ENCODE results near the gene H2AZ1. TPM values are rescaled to one million over a fixed set of nuclear protein-coding genes. Genes with fewer than 3 reads are reported as not detected.
A peak's percentile ranks its signal among the peaks of the same experiment; 100 is the strongest.
"Not testable (repeated sequence)": the region's sequence is repeated elsewhere in the genome, so short reads cannot be mapped to it uniquely, and the experiment has no call there.

H2AZ1 gene
- total RNA-seq, 1 experiment from 2014 or later, result 1,194 TPM

DNA sequence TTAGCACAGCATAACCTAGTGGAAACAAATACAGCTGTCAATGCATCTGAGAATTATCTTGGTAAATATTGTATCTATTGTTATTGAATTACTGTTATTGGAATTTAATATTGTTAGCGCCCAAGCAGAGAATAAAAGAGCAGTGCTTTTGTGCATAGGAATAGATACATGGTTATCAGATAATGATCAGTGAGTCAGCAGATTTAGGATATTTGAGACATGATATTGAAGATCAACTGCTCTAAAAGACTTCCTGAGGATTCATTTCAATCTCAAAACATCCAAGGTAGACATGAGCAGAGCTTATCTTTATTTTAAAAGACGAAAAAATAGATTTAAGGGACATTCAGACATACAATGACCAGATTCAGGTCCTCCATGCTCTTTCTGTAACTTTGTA lies 10.6 kb upstream of the H2AZ1 start:
- DNase-seq, result no peak
- H3K36me3 ChIP-seq (replicated peaks; ENCODE audit: control insufficient read depth, insufficient read depth, low read length), result no peaks in the 10 kb centered on the region
- no peaks in the 10 kb centered on the region for H3K27me3 ChIP-seq (ENCODE audit: control insufficient read depth, insufficient read depth, low read length)
- no peak overlapping the region for H3K4me3 ChIP-seq (ENCODE audit: insufficient read depth, low read depth, low read length)

GRCh38 chr4:99958207-99958606 lies 8.1 kb upstream of the H2AZ1 start:
- not testable (repeated sequence) for H3K36me3 ChIP-seq (replicated peaks; ENCODE audit: control insufficient read depth, insufficient read depth, low read length); DNase-seq; H3K4me3 ChIP-seq (ENCODE audit: insufficient read depth, low read depth, low read length); H3K27me3 ChIP-seq (ENCODE audit: control insufficient read depth, insufficient read depth, low read length)

DNA sequence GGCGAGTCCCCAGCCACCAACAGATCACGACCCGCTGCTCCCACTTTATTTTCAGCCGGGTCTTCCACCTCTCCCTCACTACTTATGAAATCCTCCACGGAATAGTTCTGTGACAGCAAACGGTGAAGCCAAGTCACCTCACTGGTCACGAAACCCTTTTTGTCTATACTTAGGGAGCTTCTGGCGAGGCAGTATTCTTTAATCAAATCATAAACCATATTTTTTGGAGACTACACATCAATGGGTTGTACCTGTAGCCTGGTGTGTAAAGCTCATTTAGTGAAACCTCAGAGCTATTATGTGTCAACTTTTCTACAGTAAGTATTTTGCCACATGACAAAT lies 809 bp upstream of the H2AZ1 start:
- Histone ChIP-seq H3K36me3 (replicated peaks; ENCODE audit: control insufficient read depth, insufficient read depth, low read length) (peaks cover 8% of the 10 kb centered on the region), H3K4me3 (ENCODE audit: insufficient read depth, low read depth, low read length) (peak overlapping the region; percentile 46)

DNA sequence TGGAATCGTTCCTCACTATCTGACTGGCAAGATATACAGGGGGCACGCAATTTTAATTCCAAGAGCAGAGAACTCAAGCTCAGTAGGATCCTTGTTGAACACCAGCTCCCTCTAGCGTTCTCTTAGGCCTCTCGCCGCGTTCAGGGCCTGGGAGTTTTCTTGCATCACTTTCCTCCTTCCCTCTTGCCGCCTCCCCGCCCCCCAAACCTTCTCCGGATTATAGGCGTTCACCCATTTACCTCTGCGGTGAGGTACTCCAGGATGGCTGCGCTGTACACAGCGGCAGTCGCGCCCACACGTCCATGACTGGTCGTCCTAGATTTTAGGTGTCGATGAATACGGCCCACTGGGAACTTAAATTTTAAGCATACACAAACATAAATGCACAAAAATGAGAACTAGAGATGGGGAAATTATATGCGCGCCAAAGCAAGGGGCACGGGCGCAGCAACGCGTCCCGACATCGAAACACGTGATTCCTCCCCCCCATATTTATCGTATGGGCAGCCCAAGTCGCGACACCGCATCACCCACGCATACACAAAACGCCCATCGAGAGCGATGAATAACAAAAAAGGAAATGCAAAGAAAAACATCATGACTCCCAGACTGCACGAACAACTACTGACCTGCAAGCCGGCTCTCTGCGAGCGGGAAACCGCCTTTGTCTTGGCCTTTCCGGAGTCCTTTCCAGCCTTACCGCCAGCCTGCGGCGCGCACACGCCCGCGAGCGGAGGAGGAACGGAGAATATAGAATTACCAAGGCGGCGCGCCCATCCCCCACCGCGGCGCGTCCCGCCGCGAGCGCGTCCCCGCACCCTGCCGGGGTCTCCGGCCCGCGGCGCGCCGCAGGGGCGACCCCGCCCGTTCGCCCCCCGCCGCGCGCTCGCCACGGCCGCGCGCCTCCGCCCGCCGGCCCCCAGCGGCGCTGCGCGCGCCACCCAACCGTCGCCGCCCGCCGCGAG lies 759 bp downstream of the H2AZ1 start:
- H3K27me3 ChIP-seq (ENCODE audit: control insufficient read depth, insufficient read depth, low read length), result no peaks in the 10 kb centered on the region
- peak overlapping the region; percentile 88 for H3K4me3 ChIP-seq (ENCODE audit: insufficient read depth, low read depth, low read length)
- H3K36me3 ChIP-seq (replicated peaks; ENCODE audit: control insufficient read depth, insufficient read depth, low read length), result peaks cover 8% of the 10 kb centered on the region
- DNase-seq, result peak; percentile 75

More for the DNA sequence above, 809 bp upstream of the H2AZ1 start:
- H3K27me3 ChIP-seq (ENCODE audit: control insufficient read depth, insufficient read depth, low read length), result no peaks in the 10 kb centered on the region
- DNase-seq, result no peak

- Histone ChIP-seq H3K4me3 (ENCODE audit: insufficient read depth, low read depth, low read length) (no peak overlapping the region), H3K36me3 (replicated peaks; ENCODE audit: control insufficient read depth, insufficient read depth, low read length) (peaks cover 8% of the 10 kb centered on the region), H3K27me3 (ENCODE audit: control insufficient read depth, insufficient read depth, low read length) (no peaks in the 10 kb centered on the region)
- no peak for DNase-seq
These were observed 2.5 kb downstream of the H2AZ1 start for GRCh38 chr4:99947608-99948007.

DNA sequence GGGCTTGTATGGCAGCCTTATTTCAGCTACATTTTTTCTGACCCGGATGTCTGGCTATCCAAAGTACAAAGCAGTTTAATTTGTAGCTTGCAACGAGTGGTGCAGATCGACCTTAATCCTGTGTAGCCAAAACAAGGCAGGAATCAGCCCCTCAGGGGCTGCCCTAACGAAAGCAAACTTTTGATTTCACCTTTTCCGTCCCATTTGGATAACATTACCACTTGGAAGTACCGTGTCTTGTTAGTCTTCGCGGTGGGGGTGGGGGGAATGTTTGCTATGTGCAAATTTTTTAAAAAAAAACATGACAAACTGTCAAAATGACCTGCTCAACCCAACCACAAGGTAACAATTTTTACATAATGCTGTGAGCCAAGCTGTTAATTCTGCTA lies 2.9 kb downstream of the H2AZ1 start:
- peak overlapping the region; percentile 87 for H3K4me3 ChIP-seq (ENCODE audit: insufficient read depth, low read depth, low read length)
- DNase-seq, result no peak

GRCh38 chr4:99946356-99947189 lies 3.5 kb downstream of the H2AZ1 start, which contains the start of gene DNAJB14:
Gene DNAJB14, minus strand, starts transcription at chr4:99946618. Its CDS starts 47 bp downstream, at chr4:99946571.
- DNase-seq, result peak; percentile 89
- H3K36me3 ChIP-seq (replicated peaks; ENCODE audit: control insufficient read depth, insufficient read depth, low read length), result peaks cover 8% of the 10 kb centered on the region
- peak within 1 kb of the TSS; percentile 87 for H3K4me3 ChIP-seq (ENCODE audit: insufficient read depth, low read depth, low read length)
- H3K27me3 ChIP-seq (ENCODE audit: control insufficient read depth, insufficient read depth, low read length), result no peaks in the 10 kb centered on the region

More for the DNA sequence above, 2.9 kb downstream of the H2AZ1 start:
- Histone ChIP-seq H3K27me3 (ENCODE audit: control insufficient read depth, insufficient read depth, low read length) (no peaks in the 10 kb centered on the region), H3K36me3 (replicated peaks; ENCODE audit: control insufficient read depth, insufficient read depth, low read length) (peaks cover 8% of the 10 kb centered on the region)

DNA sequence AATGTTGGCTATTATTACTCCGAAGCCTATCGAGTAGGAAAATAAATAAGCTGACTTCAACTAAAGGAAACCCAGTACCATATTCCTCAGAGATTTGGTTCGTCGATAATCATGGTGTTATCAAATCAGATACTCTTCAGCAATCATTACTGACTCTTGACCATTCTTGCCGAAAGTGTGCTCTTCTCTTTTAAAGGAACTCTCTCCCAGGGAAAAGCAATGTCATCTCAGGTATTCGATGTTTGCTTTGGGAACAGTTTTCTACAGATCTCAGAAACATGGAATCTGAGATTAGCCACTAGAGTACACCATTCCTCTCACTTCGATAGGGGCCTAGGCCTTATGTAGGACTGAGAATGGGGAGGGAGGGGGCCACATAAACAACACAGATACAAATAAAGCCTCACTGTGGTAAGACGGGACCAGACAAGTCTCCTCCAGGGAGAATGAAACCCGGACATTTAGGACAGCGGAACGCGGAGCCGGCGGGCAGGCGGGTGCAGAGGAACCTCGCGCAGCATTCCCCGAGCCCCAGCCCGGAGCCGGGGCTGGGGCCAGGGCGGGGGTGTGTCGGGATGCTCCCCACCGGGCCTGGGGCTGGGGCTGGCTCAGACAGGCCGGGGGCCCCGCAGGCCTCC lies 4.2 kb downstream of the H2AZ1 start:
- Histone ChIP-seq H3K27me3 (ENCODE audit: control insufficient read depth, insufficient read depth, low read length) (no peaks in the 10 kb centered on the region), H3K36me3 (replicated peaks; ENCODE audit: control insufficient read depth, insufficient read depth, low read length) (peaks cover 8% of the 10 kb centered on the region), H3K4me3 (ENCODE audit: insufficient read depth, low read depth, low read length) (peak overlapping the region; percentile 87)
- DNase-seq, result peak; percentile 79

- no peaks in the 10 kb centered on the region for H3K27me3 ChIP-seq (ENCODE audit: control insufficient read depth, insufficient read depth, low read length)
- no peak overlapping the region for H3K4me3 ChIP-seq (ENCODE audit: insufficient read depth, low read depth, low read length)
- DNase-seq, result no peak
- H3K36me3 ChIP-seq (replicated peaks; ENCODE audit: control insufficient read depth, insufficient read depth, low read length), result peaks cover 8% of the 10 kb centered on the region
These were observed 6.1 kb downstream of the H2AZ1 start for GRCh38 chr4:99943904-99944437.

DNA sequence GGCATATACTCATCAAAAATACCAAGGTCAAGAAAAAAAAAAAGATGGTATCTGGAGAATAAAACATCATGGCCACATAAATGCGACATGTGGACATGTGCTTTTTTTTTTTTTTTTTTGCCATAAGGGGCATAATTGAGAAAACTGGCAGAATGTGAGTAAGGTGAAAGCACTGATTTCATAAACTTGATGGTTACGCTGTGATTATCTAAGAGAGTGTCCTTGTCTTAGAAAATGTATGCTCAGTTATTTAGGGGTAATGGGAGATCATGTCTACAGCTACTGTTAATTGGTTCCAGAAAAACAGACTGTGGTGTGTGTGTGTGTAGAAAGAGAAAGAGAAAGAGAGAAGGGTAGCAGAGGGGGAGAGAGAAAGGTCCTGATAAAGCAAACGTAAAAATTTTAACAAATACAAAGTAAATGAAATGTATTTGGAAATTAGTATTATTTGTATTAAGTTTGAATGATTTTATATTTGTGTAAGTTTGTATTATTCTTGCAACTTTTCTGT lies 11.8 kb downstream of the H2AZ1 start:
- Histone ChIP-seq H3K4me3 (ENCODE audit: insufficient read depth, low read depth, low read length) (no peak overlapping the region), H3K27me3 (ENCODE audit: control insufficient read depth, insufficient read depth, low read length) (no peaks in the 10 kb centered on the region), H3K36me3 (replicated peaks; ENCODE audit: control insufficient read depth, insufficient read depth, low read length) (no peaks in the 10 kb centered on the region; the same call in 1 of the 2 replicates)
- DNase-seq, result no peak

DNA sequence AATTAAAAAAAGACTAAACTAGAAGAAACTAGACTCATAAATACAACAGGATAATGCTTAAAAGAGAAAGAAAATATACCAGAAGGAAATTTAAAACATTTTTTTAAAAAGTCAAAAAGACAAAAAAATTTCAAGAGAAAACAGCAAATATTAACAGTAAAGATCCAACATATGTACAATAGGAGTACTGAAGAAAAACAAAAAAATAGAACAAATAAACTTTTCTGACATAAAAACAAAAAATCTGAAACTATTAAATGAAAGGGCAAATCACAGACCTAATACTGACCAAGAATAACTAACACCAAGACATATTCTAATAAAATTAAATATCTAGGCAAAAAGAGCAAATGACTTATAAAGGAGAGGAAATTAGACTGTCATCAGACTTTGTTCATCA lies 15.2 kb downstream of the H2AZ1 start:
- Histone ChIP-seq H3K4me3 (ENCODE audit: insufficient read depth, low read depth, low read length) (no peak overlapping the region), H3K27me3 (ENCODE audit: control insufficient read depth, insufficient read depth, low read length) (no peaks in the 10 kb centered on the region), H3K36me3 (replicated peaks; ENCODE audit: control insufficient read depth, insufficient read depth, low read length) (no peaks in the 10 kb centered on the region)
- DNase-seq, result no peak

GRCh38 chr4:99927566-99927965 lies 22.5 kb downstream of the H2AZ1 start:
- no peaks in the 10 kb centered on the region for H3K27me3 ChIP-seq (ENCODE audit: control insufficient read depth, insufficient read depth, low read length)
- no peak overlapping the region for H3K4me3 ChIP-seq (ENCODE audit: insufficient read depth, low read depth, low read length)
- DNase-seq, result no peak
- H3K36me3 ChIP-seq (replicated peaks; ENCODE audit: control insufficient read depth, insufficient read depth, low read length), result no peaks in the 10 kb centered on the region

DNA sequence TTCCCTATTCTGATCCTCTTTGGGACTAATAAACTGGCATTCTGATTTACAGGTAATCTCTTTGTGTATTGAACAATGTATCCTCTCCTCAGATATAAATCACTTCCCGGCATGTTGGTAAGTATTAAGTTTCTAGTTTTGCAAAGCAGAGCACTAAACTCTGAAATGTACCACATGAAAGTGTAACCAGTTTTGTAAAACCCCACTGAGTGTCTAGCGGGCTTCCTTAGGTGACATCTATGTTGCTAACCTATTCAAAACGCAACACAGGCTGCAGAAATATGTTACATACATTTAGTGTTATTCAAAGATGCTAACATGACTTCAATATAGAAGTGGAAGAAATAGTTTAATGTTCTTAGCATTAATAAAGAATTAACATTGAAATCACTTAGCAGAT lies 28.9 kb downstream of the H2AZ1 start:
- Histone ChIP-seq H3K4me3 (ENCODE audit: insufficient read depth, low read depth, low read length) (no peak overlapping the region), H3K27me3 (ENCODE audit: control insufficient read depth, insufficient read depth, low read length) (no peaks in the 10 kb centered on the region), H3K36me3 (replicated peaks; ENCODE audit: control insufficient read depth, insufficient read depth, low read length) (no peaks in the 10 kb centered on the region; the same call in 1 of the 2 replicates)
- no peak for DNase-seq

DNA sequence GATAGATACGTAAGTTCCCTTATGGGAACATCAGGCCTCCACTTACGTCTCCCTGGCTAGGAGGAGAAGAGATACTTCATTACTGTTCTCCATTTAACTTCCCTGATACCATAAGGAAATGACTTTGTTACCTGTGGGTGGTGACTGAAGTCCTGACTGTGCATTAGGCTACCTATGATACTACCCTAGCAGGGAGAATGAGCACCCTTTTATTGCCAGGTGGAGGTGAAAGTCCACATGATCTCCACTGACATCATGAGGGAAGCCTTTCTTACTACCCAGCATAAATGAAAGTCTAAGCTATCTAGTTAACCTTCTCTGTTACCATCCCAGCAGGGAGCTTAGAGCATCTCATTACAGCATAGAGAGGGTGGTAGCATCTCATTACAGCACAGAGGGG lies 31.4 kb downstream of the H2AZ1 start:
- DNase-seq, result no peak
- H3K4me3 ChIP-seq (ENCODE audit: insufficient read depth, low read depth, low read length), result no peak overlapping the region
- H3K36me3 ChIP-seq (replicated peaks; ENCODE audit: control insufficient read depth, insufficient read depth, low read length), result no peaks in the 10 kb centered on the region; the same call in 1 of the 2 replicates
- no peaks in the 10 kb centered on the region for H3K27me3 ChIP-seq (ENCODE audit: control insufficient read depth, insufficient read depth, low read length)

All from H7 (cell line).